ENCODE results near the gene FMNL2.

Gene FMNL2

GRCh38 chr2:152342259-152343046 is 7.5 kb downstream of the FMNL2 start:
- no peak overlapping the region for H3K9ac ChIP-seq (ENCODE audit: low read length)
- H3F3A ChIP-seq (ENCODE audit: insufficient read depth), result no peaks in the 10 kb centered on the region
- H4K20me1 ChIP-seq (ENCODE audit: low read depth, low read length), result no peaks in the 10 kb centered on the region; the same call in 1 of the 2 replicates
- no peaks in the 10 kb centered on the region for H3K27me3 ChIP-seq (ENCODE audit: low read length)
- no peak overlapping the region for H3K4me2 ChIP-seq (ENCODE audit: low read depth, low read length, poor library complexity, severe bottlenecking)
- H3K9me2 ChIP-seq (replicated peaks; ENCODE audit: insufficient read depth, low read length), result no peaks in the 10 kb centered on the region
- H3K4me3 ChIP-seq (ENCODE audit: insufficient read depth, low read length, poor library complexity, severe bottlenecking), result no peak overlapping the region
- no peaks in the 10 kb centered on the region for H3K9me3 ChIP-seq (ENCODE audit: insufficient read depth, low read length)
- TF ChIP-seq CTCF (IDR thresholded peaks at IDR 0.05; ENCODE audit: insufficient read depth, low read length, poor library complexity, severe bottlenecking) (no peak), EZH2phosphoT487 (conservative IDR thresholded peaks at IDR 0.05; ENCODE audit: low read length) (no peak)
- no peaks in the 10 kb centered on the region for H3K79me2 ChIP-seq (ENCODE audit: insufficient read depth, low read length)
- H3K27ac ChIP-seq (ENCODE audit: low read depth, low read length), result no peak overlapping the region
- no peak overlapping the region for H2AFZ ChIP-seq (ENCODE audit: low read depth, low read length, severe bottlenecking)
- no peaks in the 10 kb centered on the region for H3K36me3 ChIP-seq (ENCODE audit: low read length)

- Histone ChIP-seq H3K9me2 (replicated peaks; ENCODE audit: insufficient read depth, low read length) (no peaks in the 10 kb centered on the region), H2AFZ (ENCODE audit: low read depth, low read length, severe bottlenecking) (no peak overlapping the region), H3K4me2 (ENCODE audit: low read depth, low read length, poor library complexity, severe bottlenecking) (no peak overlapping the region), H3K9me3 (ENCODE audit: insufficient read depth, low read length) (no peaks in the 10 kb centered on the region), H3K79me2 (ENCODE audit: insufficient read depth, low read length) (no peaks in the 10 kb centered on the region), H3K27me3 (ENCODE audit: low read length) (no peaks in the 10 kb centered on the region), H3K36me3 (ENCODE audit: low read length) (no peaks in the 10 kb centered on the region), H3K4me3 (ENCODE audit: insufficient read depth, low read length, poor library complexity, severe bottlenecking) (no peak overlapping the region), H3K9ac (ENCODE audit: low read length) (no peak overlapping the region), H3K27ac (ENCODE audit: low read depth, low read length) (no peak overlapping the region), H3F3A (ENCODE audit: insufficient read depth) (no peaks in the 10 kb centered on the region), H4K20me1 (ENCODE audit: low read depth, low read length) (no peaks in the 10 kb centered on the region; the same call in 1 of the 2 replicates)
- no peak for TF ChIP-seq EZH2phosphoT487 (conservative IDR thresholded peaks at IDR 0.05; ENCODE audit: low read length)
- no peak for TF ChIP-seq CTCF (IDR thresholded peaks at IDR 0.05; ENCODE audit: insufficient read depth, low read length, poor library complexity, severe bottlenecking)
Measured at GRCh38 chr2:152343426-152343825, 8.5 kb downstream of the FMNL2 start.

GRCh38 chr2:152344579-152345195 is 9.7 kb downstream of the FMNL2 start:
- H3K79me2 ChIP-seq (ENCODE audit: insufficient read depth, low read length), result no peaks in the 10 kb centered on the region
- TF ChIP-seq CTCF (IDR thresholded peaks at IDR 0.05; ENCODE audit: insufficient read depth, low read length, poor library complexity, severe bottlenecking) (no peak), EZH2phosphoT487 (conservative IDR thresholded peaks at IDR 0.05; ENCODE audit: low read length) (no peak)
- H3K9me2 ChIP-seq (replicated peaks; ENCODE audit: insufficient read depth, low read length), result no peaks in the 10 kb centered on the region
- H3K4me3 ChIP-seq (ENCODE audit: insufficient read depth, low read length, poor library complexity, severe bottlenecking), result no peak overlapping the region
- no peaks in the 10 kb centered on the region for H3K36me3 ChIP-seq (ENCODE audit: low read length)
- H3K4me2 ChIP-seq (ENCODE audit: low read depth, low read length, poor library complexity, severe bottlenecking), result no peak overlapping the region
- H3K9ac ChIP-seq (ENCODE audit: low read length), result no peak overlapping the region
- H2AFZ ChIP-seq (ENCODE audit: low read depth, low read length, severe bottlenecking), result no peak overlapping the region
- H3K27ac ChIP-seq (ENCODE audit: low read depth, low read length), result no peak overlapping the region
- H3K9me3 ChIP-seq (ENCODE audit: insufficient read depth, low read length), result no peaks in the 10 kb centered on the region
- no peaks in the 10 kb centered on the region; the same call in 1 of the 2 replicates for H4K20me1 ChIP-seq (ENCODE audit: low read depth, low read length)
- no peaks in the 10 kb centered on the region for H3F3A ChIP-seq (ENCODE audit: insufficient read depth)
- H3K27me3 ChIP-seq (ENCODE audit: low read length), result no peaks in the 10 kb centered on the region

All from SU-DHL-6 (cell line).